Astrocyte of the spinal cord (primary cell): ENCODE measurements around the gene ZDHHC7.
"Not testable (repeated sequence)": the region's sequence is repeated elsewhere in the genome, so short reads cannot be mapped to it uniquely, and the experiment has no call there.

Source experiments
- DNase-seq: peaks from one replicate; pipeline ENCODE4 v3.0.0; 2011; ENCODE audit warnings: low read depth, low spot score
- H3K4me3 ChIP-seq: 2 replicates; pipeline ENCODE4 v1.5.1; 2011; ENCODE audit warnings: low read depth, mild to moderate bottlenecking, low read length, moderate library complexity
- in situ Hi-C: cut with HindIII; loops from 2 replicates; pipeline ENCODE4 v1.10.0; 2017; ENCODE audit warnings: low sequenced_read_pairs
- TF ChIP-seq, protein P1 (sequence below): IDR thresholded peaks from 2 replicates; pipeline ENCODE4 v1.5.1; 2012; ENCODE audit warnings: low read depth, mild to moderate bottlenecking, low read length, inconsistent platforms

Gene ZDHHC7

DNA sequence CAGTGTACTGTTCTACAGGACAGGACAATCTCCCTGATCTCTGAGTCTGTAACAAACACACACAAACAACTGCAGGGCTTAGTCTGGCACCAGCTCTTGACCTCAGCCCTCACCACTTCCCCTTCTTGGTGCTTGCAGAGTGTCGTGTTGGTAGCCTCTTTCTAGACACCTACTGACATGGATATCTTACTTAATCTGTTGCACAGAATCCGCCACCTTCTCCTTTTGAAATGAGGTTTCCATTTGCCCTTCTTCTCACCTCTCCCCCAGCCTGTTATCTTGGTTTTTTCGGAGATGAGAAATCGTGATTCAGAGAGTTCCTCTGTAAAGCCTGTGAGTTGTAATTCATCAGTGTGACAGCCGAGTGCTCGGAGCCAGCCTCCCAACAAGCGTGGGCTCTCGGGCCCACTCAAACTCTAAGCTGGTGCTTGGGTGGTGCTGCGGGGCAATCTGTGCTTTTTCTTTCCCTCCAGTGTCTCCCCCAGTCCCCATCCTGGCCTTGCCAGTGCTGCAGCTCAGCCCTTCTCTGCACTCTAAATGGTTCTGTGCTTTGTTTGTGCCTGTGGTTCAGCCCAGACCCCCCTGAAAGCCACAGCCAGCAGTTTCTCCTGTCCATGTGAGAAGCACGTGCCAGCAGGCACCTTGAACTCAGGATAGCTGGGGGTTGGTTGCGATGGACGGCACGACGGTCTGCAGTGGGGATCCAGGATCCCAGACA lies 44.3 kb upstream of the ZDHHC7 start:
- TF ChIP-seq, protein P1, sequence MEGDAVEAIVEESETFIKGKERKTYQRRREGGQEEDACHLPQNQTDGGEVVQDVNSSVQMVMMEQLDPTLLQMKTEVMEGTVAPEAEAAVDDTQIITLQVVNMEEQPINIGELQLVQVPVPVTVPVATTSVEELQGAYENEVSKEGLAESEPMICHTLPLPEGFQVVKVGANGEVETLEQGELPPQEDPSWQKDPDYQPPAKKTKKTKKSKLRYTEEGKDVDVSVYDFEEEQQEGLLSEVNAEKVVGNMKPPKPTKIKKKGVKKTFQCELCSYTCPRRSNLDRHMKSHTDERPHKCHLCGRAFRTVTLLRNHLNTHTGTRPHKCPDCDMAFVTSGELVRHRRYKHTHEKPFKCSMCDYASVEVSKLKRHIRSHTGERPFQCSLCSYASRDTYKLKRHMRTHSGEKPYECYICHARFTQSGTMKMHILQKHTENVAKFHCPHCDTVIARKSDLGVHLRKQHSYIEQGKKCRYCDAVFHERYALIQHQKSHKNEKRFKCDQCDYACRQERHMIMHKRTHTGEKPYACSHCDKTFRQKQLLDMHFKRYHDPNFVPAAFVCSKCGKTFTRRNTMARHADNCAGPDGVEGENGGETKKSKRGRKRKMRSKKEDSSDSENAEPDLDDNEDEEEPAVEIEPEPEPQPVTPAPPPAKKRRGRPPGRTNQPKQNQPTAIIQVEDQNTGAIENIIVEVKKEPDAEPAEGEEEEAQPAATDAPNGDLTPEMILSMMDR = no peak
- in situ Hi-C loops = no loop called here
- DNase-seq = peak; percentile 59
- peak overlapping the region; percentile 19 for H3K4me3 ChIP-seq

GRCh38 chr16:85054948-85055492 lies 43.7 kb upstream of the ZDHHC7 start:
- DNase-seq = no peak
- in situ Hi-C loops = no loop called here
- peak overlapping the region; percentile 19 for H3K4me3 ChIP-seq

DNA sequence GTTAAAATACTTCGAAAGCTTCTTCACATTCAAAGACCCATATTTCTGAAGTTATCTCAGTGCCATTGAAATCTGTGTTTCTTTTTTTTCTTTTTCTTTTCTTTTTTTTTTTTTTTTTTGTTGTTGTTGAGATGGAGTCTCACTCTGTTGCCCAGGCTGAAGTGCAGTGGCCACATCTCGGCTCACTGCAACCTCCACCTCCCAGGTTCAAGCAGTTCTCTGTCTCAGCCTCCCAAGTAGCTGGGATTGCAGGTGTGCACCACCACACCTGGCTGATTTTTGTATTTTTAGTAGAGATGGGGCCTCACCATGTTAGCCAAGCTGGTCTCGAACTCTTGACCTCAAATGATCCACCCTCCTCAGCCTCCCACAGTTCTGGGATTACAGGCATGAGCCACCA lies 43.0 kb upstream of the ZDHHC7 start:
- H3K4me3 ChIP-seq, in situ Hi-C loops, DNase-seq: not testable (repeated sequence)

More at GRCh38 chr16:85054948-85055492, 43.7 kb upstream of the ZDHHC7 start:
- TF ChIP-seq, protein P1 = no peak

DNA sequence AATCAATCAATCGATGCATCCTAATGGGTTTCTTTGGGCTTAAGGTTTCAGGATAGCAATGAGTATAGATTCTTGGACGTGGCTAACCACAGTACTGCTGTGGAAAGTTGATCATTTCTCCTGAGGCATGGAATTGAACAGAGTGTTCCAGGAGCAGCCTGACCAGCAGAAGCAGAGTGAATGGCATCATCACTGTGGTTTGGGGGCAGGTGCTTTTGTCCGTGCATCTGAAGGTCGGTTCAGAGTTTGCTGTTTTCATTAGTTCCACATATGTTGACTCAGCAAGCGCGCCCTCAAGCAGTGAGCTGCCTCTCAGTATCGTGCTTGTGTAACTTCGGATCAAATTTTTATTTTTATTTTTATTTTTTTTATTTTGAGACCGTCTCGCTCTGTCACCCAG lies 41.2 kb upstream of the ZDHHC7 start:
- DNase-seq = peak; percentile 69
- in situ Hi-C loops = no loop called here
- no peak overlapping the region for H3K4me3 ChIP-seq
- TF ChIP-seq, protein P1 = no peak

DNA sequence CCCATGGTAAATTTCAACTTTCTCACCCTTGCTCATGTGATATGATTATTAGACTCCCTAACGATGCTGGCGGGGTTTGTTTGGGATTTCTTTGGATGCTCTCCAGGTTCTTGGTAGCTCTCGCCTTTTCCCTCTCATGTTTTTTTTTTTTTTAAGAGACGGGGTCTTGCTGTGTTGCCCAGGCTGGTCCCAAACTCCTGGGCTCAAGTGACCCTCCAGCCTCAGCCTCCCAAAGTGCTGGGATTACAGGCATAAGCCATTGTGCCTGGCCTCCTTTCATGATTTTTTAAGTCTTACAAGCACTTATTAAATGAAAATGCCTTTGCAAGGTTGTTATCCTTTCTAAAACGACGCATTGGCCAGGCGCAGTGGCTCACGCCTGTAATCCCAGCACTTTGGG lies 40.3 kb upstream of the ZDHHC7 start:
- DNase-seq = no peak
- in situ Hi-C loops = no loop called here

DNA sequence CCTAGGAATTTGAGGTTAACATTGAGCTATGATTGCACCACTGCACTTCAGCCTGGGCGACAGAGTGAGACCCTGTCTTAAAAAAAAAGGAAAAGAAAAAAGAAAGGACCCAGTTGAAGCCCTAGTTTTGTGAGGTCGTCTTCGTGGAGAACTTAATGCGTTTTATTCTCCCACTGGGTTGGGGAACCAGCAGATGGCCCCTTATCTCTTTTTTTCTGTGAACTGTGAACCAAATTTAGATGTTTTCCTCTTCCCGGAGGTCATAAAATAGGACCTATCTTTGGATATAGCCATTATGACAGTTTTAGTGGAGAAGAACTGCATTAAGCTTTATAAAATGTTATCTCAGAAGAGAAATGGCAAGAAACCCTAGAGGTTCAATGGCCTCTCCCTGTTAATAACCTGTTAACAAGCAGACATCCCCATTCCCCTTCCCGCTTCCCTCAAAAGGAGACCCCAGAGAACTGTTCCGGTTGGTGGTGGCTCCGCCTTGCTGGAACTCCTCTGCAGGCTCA lies 39.8 kb upstream of the ZDHHC7 start:
- no peak overlapping the region for H3K4me3 ChIP-seq
- TF ChIP-seq, protein P1 = no peak
- no peak for DNase-seq
- in situ Hi-C loops = no loop called here

More for the DNA sequence above, 40.3 kb upstream of the ZDHHC7 start:
- TF ChIP-seq, protein P1 = no peak
- H3K4me3 ChIP-seq = no peak overlapping the region

DNA sequence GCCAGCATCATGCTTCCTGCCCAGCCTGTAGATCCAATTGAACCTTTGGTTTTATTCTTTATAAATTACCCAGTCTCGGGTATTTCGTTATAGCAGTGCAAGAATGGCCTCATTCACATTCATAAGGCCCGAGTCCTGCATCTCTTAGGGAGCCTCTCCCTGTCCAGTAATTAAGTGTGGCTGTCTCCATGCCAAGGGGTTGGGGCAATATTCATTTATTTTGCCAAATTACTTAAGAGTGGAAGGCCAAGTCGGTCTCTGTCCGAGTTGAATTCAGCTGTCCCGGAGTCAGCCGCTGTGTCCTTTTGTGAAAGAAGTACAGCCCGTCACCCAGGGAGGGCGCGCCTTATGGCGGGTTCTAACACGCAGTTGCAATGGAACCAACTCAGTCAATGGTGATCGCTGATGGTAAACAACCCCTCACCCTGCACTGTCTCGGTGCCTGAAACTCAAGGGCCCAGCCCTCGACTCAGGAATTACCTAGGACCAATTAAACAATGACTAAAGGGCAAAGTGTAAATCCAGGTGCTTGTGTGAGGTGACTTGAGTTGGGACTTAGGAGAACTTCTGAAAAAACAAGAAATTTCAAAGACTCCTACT lies 38.5 kb upstream of the ZDHHC7 start:
- in situ Hi-C loops = no loop called here
- no peak for DNase-seq
- TF ChIP-seq, protein P1 = no peak
- no peak overlapping the region for H3K4me3 ChIP-seq
